Large intestine (tissue), 12 donors: ENCODE measurements around the gene ITGAV. TPM values are rescaled to one million over a fixed set of nuclear protein-coding genes. Genes with fewer than 3 reads are reported as not detected.

Source experiments
- DNase-seq, 2 donors: peaks; one replicate each; pipeline versions ENCODE4 v3.0.0 to v3.0.0-alpha.2; 2013
- H3K27ac ChIP-seq: one replicate; pipeline ENCODE4 v1.5.1; 2013; ENCODE audit warnings: low read length
- H3K27me3 ChIP-seq: 2 replicates; pipeline ENCODE4 v1.6.1; 2013; ENCODE audit warnings: low read length; ENCODE audit not compliant: control insufficient read depth, insufficient read depth
- H3K36me3 ChIP-seq: 2 replicates; pipeline ENCODE4 v1.6.1; 2013; ENCODE audit warnings: low read length; ENCODE audit not compliant: control insufficient read depth, insufficient read depth
- H3K4me1 ChIP-seq: one replicate; pipeline ENCODE4 v1.6.1; 2013; ENCODE audit warnings: low read length; ENCODE audit not compliant: control insufficient read depth, insufficient read depth
- H3K4me3 ChIP-seq: one replicate; pipeline ENCODE4 v1.5.1; 2013; ENCODE audit warnings: low read length
- H3K9me3 ChIP-seq: one replicate; pipeline ENCODE4 v1.6.1; 2013; ENCODE audit warnings: mild to moderate bottlenecking, low read depth, low read length, moderate library complexity; ENCODE audit not compliant: control insufficient read depth
- WGBS: methylation state at CpG from one replicate; pipeline ENCODE4 v1.1.5; 2013; ENCODE audit warnings: low lambda C conversion rate; ENCODE audit not compliant: insufficient coverage; 5-methylcytosine and 5-hydroxymethylcytosine counted together
- long read RNA-seq, 11 donors: transcript quantifications; one replicate each; lab custom pipeline, GENCODE V29; 2026
- polyA plus RNA-seq: library from polyadenylated mRNA; unstranded; fragments of 120-200 nt; gene quantifications from one replicate; pipeline ENCODE4 v1.2.1, GENCODE V29; 2013

Gene ITGAV
- 46.4 TPM for polyA plus RNA-seq
- long read RNA-seq, donor 1, full-length matches to known transcripts: 4 of 4 reads
- long read RNA-seq, donor 1, partial matches to known transcripts: 0 of 4 reads
- long read RNA-seq, donor 1, other reads (novel, unspliced or antisense): 0 of 4 reads
- long read RNA-seq, donor 2, full-length matches to known transcripts: 4 of 35 reads
- long read RNA-seq, donor 2, partial matches to known transcripts: 31 of 35 reads
- long read RNA-seq, donor 2, other reads (novel, unspliced or antisense): 0 of 35 reads
- long read RNA-seq, donor 3: 0 reads
- long read RNA-seq, donor 4: 0 reads
- long read RNA-seq, donor 5, full-length matches to known transcripts: 1 of 1 reads
- long read RNA-seq, donor 5, partial matches to known transcripts: 0 of 1 reads
- long read RNA-seq, donor 5, other reads (novel, unspliced or antisense): 0 of 1 reads
- long read RNA-seq, donor 6, full-length matches to known transcripts: 5 of 5 reads
- long read RNA-seq, donor 6, partial matches to known transcripts: 0 of 5 reads
- long read RNA-seq, donor 6, other reads (novel, unspliced or antisense): 0 of 5 reads
- long read RNA-seq, donor 7, full-length matches to known transcripts: 1 of 7 reads
- long read RNA-seq, donor 7, partial matches to known transcripts: 6 of 7 reads
- long read RNA-seq, donor 7, other reads (novel, unspliced or antisense): 0 of 7 reads
- long read RNA-seq, donor 8, full-length matches to known transcripts: 4 of 12 reads
- long read RNA-seq, donor 8, partial matches to known transcripts: 8 of 12 reads
- long read RNA-seq, donor 8, other reads (novel, unspliced or antisense): 0 of 12 reads
- long read RNA-seq, donor 9: 0 reads
- long read RNA-seq, donor 10, full-length matches to known transcripts: 11 of 11 reads
- long read RNA-seq, donor 10, partial matches to known transcripts: 0 of 11 reads
- long read RNA-seq, donor 10, other reads (novel, unspliced or antisense): 0 of 11 reads
- long read RNA-seq, donor 11, full-length matches to known transcripts: 2 of 2 reads
- long read RNA-seq, donor 11, partial matches to known transcripts: 0 of 2 reads
- long read RNA-seq, donor 11, other reads (novel, unspliced or antisense): 0 of 2 reads

DNA sequence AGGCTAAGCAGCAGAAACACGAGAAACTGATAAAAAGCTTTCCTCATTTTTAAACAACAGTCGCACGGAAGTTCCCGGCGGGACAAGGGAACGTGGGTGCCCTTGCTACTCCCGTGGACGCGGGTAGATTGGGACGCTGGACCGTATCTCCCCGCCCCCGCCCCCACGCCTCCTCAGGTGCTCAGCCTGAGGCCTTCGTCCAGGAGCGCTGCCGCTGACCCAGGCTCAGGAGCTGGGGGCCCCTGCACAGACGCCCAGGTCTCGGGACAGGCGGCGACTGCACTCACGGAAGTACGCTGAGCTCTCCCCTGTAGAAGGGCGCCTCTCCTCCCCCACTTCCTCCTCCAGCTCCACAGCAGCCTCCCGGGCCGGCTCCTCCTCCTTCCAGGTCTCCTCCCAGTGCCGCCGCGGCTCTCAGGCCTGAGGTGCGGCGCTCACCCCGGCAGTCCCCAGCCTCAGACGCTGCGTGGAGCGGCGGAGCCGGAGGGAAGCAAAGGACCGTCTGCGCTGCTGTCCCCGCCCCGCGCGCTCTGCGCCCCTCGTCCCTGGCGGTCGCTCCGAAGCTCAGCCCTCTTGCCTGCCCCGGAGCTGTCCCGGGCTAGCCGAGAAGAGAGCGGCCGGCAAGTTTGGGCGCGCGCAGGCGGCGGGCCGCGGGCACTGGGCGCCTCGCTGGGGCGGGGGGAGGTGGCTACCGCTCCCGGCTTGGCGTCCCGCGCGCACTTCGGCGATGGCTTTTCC is at the start of gene ITGAV:
Gene ITGAV, plus strand, starts transcription at position 445 of the 738 bp plus-strand sequence. Its CDS starts 283 bp downstream, at position 728.
- H3K36me3 ChIP-seq: no peaks in the 10 kb centered on the region
- H3K27ac ChIP-seq: peak within 1 kb of the TSS; percentile 90
- no CpG with 5 or more reads among the region's 71 CpGs for WGBS
- peak; percentile 94 to 97 for DNase-seq
- H3K27me3 ChIP-seq: no peaks in the 10 kb centered on the region
- peaks cover 8% of the 10 kb centered on the region for H3K4me1 ChIP-seq
- no peaks in the 10 kb centered on the region for H3K9me3 ChIP-seq
- H3K4me3 ChIP-seq: peak within 1 kb of the TSS; percentile 78

DNA sequence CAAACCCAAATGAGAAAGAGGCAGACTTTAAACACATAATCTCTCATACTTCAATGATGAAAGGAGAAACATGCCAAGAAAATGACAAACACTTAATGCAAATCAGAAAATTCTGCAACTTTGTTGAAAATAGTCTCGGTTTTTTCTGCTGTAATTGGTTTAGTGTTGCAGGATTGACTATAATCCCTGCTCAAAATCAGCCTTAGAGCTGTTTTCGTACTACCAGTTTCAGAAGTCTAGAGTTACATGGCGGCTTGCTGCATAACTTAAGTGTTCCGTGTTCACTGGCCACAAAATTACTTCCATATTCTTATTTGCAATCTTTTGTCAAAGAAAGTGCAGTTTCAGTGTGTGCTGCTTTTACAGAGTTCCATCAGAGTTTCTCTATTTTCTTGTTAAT is 48.9 kb upstream of the ITGAV start:
- Histone ChIP-seq H3K4me1 (no peaks in the 10 kb centered on the region), H3K27me3 (no peaks in the 10 kb centered on the region), H3K36me3 (no peaks in the 10 kb centered on the region), H3K27ac (no peak overlapping the region), H3K9me3 (no peaks in the 10 kb centered on the region), H3K4me3 (no peak overlapping the region)
- WGBS: no CpG with 5 or more reads among the region's 4 CpGs
- DNase-seq: no peak

DNA sequence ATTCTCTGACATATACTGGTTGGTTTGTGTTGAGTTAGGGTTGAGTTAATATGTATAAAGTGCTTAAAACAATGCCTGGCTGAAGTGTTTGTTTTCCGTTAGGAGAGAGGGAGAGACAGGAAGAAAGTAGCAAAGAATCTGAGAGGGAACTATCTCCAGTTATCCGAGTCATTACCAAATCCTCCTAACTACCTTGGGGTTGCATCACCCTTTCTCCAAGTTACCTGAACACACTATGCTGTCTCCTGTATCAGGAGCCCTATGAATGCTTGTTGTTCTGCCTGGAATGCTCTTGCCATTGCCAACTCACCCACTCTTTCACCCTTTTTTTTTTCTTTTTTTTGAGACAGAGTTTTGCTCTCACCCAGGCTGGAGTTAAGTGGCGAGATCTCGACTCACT is 47.9 kb upstream of the ITGAV start:
- no peaks in the 10 kb centered on the region for H3K9me3 ChIP-seq

DNA sequence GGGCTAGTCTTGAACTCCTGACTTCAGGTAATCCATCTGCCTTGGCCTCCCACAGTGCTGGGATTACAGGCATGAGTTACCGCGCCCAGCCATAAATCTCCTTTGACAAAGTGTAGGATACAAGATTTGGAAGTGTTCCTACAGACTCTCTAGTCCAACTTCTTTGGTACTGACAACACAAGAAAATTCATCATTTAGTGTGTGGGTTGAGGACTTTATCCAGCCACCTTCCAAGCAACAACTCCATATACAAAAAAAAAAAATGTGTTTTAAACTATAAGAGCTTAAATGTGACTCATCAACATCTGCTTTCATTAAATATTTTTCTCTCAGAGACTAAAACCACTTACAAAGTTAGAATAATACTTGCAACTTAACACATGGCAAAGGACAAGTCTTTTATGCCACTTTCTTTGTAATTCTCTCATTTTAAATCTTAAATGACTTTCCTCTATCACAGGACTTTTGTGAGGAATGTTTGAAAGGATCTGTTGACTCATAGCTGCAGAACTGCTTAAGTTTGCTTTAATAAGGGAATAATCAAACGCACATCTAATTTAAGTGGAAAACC is 46.2 kb upstream of the ITGAV start:
- no peak overlapping the region for H3K27ac ChIP-seq
- H3K4me3 ChIP-seq: no peak overlapping the region
- no peak for DNase-seq
- no peaks in the 10 kb centered on the region for H3K36me3 ChIP-seq
- 83% methylated on average over 1 of the region's 3 CpGs for WGBS
- H3K27me3 ChIP-seq: no peaks in the 10 kb centered on the region
- H3K9me3 ChIP-seq: no peaks in the 10 kb centered on the region
- H3K4me1 ChIP-seq: no peaks in the 10 kb centered on the region

More for the DNA sequence above, 47.9 kb upstream of the ITGAV start:
- DNase-seq: no peak
- Histone ChIP-seq H3K27ac (no peak overlapping the region), H3K27me3 (no peaks in the 10 kb centered on the region), H3K36me3 (no peaks in the 10 kb centered on the region), H3K4me1 (no peaks in the 10 kb centered on the region), H3K4me3 (no peak overlapping the region)
- WGBS: no CpG with 5 or more reads among the region's 4 CpGs

DNA sequence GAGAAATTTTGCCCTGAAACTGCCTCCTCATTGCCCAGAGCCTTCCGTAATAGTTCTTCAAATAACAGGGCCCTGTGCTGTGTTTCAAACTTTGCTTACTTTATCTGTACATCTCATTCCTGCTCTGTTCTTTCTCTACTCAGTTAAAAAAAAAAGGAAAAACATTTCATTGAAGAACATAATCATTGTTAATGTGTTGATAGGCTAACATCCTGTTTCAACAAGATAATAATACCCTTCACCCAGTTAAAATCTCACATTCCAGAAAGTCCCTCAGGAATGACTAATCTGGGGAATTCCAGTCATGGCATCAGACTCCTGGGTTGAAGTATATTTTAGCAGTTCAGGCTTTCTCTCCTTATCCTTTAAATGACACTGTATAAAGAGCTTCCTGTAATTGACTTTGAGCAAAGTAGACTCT is 45.6 kb upstream of the ITGAV start:
- Histone ChIP-seq H3K36me3 (no peaks in the 10 kb centered on the region), H3K27ac (no peak overlapping the region), H3K4me3 (no peak overlapping the region), H3K27me3 (no peaks in the 10 kb centered on the region), H3K9me3 (no peaks in the 10 kb centered on the region), H3K4me1 (no peaks in the 10 kb centered on the region)
- DNase-seq: no peak
- 63% methylated on average over 1 of the region's 1 CpG for WGBS

DNA sequence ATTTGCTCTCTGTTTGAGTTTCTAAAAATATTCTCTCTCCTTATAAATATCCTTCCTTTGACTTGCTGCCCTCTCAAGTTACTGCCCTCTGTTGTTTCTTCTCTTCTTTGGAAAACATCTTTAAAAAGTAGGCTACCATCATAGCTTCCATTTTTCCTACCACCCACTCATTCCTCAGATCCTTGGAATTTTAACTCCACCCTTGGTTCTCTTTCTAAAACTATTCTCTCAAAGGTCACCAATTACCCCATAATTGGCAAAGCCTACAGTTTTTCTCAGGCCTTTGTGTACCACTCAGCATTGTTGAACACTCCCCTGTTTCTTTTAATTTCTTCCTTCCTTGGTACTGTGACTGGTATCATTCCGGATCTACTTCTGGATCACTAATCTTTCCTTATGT is 43.0 kb upstream of the ITGAV start:
- DNase-seq: no peak
- Histone ChIP-seq H3K36me3 (no peaks in the 10 kb centered on the region), H3K9me3 (no peaks in the 10 kb centered on the region), H3K27me3 (no peaks in the 10 kb centered on the region), H3K27ac (no peak overlapping the region), H3K4me3 (no peak overlapping the region), H3K4me1 (no peaks in the 10 kb centered on the region)
- 0% methylated on average over 1 of the region's 1 CpG for WGBS

DNA sequence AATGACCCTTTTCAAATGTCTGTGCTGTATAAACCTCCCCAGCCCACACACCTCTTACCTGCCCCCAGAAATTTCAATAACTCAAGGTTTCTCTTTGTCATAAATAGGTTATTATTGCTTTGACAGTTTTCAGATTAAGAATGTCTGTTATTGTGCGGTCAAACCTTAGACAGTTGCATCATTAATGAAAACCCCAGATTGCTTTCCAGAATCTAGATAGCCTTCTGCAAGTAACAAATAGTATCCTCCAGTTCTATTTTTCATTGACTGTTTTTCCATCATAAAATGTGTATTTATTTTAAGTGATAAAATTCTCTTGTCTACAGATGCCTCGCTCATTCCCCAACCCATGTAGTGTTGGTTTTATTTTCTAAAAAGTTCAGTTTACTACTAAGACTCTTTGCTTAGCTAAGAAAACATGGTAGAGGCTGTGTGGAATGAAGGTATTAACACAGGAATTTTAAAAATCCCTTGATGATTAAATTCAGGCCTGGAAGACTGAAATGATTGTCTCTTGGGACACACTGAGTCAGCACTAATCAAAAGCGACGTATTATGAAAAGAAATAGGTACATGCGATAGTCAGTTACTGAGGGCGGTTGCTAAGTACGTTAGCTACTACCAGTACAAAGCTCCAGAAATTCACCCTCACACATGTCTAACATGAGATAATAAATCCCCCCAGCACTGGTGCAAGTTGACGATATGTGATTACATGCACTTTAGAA is 38.4 kb upstream of the ITGAV start:
- Histone ChIP-seq H3K36me3 (no peaks in the 10 kb centered on the region), H3K27ac (no peak overlapping the region), H3K9me3 (no peaks in the 10 kb centered on the region), H3K4me3 (no peak overlapping the region), H3K4me1 (no peaks in the 10 kb centered on the region), H3K27me3 (no peaks in the 10 kb centered on the region)
- no peak for DNase-seq
- WGBS: 100% methylated on average over 1 of the region's 8 CpGs

DNA sequence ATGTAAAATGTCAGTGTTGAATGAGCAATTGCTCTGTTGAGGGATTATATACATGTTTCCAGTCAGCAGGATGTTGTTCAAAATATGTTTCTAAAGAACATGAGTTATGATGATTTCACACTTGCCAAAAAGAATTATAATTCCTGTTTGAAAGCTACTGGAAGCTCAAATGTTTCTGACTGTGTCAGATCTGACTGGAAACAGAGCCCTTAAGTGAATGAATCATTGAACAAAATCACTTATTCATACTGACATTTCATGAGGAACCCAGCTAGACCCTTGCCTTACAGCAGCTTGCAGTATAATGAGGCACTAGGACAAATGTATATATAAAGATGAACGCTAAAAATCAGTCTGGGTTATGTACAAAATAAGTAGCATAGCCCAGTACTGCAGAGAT is 35.4 kb upstream of the ITGAV start:
- no peak for DNase-seq
- no peaks in the 10 kb centered on the region for H3K27me3 ChIP-seq
- WGBS: 100% methylated on average over 1 of the region's 1 CpG
- H3K27ac ChIP-seq: no peak overlapping the region
- no peak overlapping the region for H3K4me3 ChIP-seq
- H3K4me1 ChIP-seq: no peaks in the 10 kb centered on the region
- H3K36me3 ChIP-seq: no peaks in the 10 kb centered on the region
- H3K9me3 ChIP-seq: no peaks in the 10 kb centered on the region

DNA sequence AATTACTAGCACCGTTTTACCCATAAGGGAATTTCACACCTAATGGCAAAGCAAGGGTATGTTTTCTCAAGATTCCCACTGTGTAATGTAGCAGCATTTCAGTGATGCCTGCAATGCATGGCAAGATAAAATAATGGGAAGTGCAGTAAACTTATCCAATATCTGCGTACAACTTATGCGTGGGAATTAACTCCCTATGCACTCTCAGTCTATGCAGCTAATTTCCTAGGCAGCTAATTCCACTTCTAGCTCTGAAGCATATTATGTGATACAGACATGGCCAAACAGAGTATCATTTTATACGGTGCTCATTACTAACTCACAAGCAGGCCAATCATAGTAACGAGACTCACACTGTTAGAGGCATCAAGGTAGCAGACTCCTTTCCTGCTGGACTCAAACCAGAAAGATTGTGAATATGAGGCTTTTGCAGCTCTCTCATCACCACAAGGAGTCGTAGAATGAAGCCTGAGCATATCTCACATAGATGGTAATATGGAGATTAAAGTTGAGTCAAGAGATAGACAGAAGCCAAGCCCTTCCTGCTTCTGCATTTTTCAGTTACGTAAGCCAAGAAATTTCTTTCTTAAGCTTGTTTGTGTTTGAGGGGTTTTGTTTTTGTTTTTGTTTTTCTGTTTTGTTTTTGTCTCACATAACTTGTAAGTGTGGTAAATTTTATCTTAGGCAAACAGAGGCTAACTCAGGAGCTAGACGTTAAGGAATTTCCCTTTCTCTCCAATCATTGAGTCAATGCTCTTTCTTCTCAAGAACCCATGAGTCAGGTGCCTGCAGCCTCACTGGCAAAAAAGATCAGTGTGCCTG is 34.8 kb upstream of the ITGAV start:
- WGBS: no CpG with 5 or more reads among the region's 8 CpGs
- no peaks in the 10 kb centered on the region for H3K9me3 ChIP-seq
- H3K27ac ChIP-seq: no peak overlapping the region
- DNase-seq: no peak
- no peak overlapping the region for H3K4me3 ChIP-seq
- no peaks in the 10 kb centered on the region for H3K36me3 ChIP-seq
- no peaks in the 10 kb centered on the region for H3K27me3 ChIP-seq
- H3K4me1 ChIP-seq: no peaks in the 10 kb centered on the region
